Kidney capillary endothelial cell (primary cell): Measurements from ENCODE around the gene KCTD15.
"Not testable (repeated sequence)": the region's sequence is repeated elsewhere in the genome, so short reads cannot be mapped to it uniquely, and the experiment has no call there.

Source experiments
- DNase-seq: peaks from one replicate; pipeline ENCODE4 v3.0.0-alpha.2; 2018; ENCODE audit warnings: low spot score

KCTD15 gene

GRCh38 chr19:33814181-33815165, 17.8 kb downstream of the KCTD15 start:
- no peak for DNase-seq

- no peak for DNase-seq
These were observed 19.0 kb downstream of the KCTD15 start for GRCh38 chr19:33815380-33816340.

- DNase-seq = no peak
These were observed 21.7 kb downstream of the KCTD15 start for GRCh38 chr19:33818411-33818810.

GRCh38 chr19:33819078-33819477, 22.4 kb downstream of the KCTD15 start:
- DNase-seq = not testable (repeated sequence)

- no peak for DNase-seq
These were observed 22.8 kb downstream of the KCTD15 start for GRCh38 chr19:33819506-33819879.

GRCh38 chr19:33819880-33820781, 23.5 kb downstream of the KCTD15 start:
- DNase-seq = peak; percentile 92

- peak; percentile 38 for DNase-seq
These were observed 25.2 kb downstream of the KCTD15 start for GRCh38 chr19:33821871-33822270.

GRCh38 chr19:33823341-33823740, 26.7 kb downstream of the KCTD15 start:
- no peak for DNase-seq

GRCh38 chr19:33825556-33825955, 28.9 kb downstream of the KCTD15 start:
- no peak for DNase-seq

GRCh38 chr19:33826521-33826920, 29.9 kb downstream of the KCTD15 start:
- no peak for DNase-seq

GRCh38 chr19:33828266-33829075, 31.8 kb downstream of the KCTD15 start:
- no peak for DNase-seq

- DNase-seq = no peak
These were observed 33.6 kb downstream of the KCTD15 start for GRCh38 chr19:33830264-33830663.

GRCh38 chr19:33831825-33832224, 35.2 kb downstream of the KCTD15 start:
- DNase-seq = no peak

GRCh38 chr19:33832633-33833032, 36.0 kb downstream of the KCTD15 start:
- no peak for DNase-seq

- no peak for DNase-seq
These were observed 43.7 kb downstream of the KCTD15 start for GRCh38 chr19:33840382-33840781.

GRCh38 chr19:33840783-33841182, 44.1 kb downstream of the KCTD15 start:
- no peak for DNase-seq

GRCh38 chr19:33841685-33842084, 45.0 kb downstream of the KCTD15 start:
- no peak for DNase-seq

- no peak for DNase-seq
These were observed 47.8 kb downstream of the KCTD15 start for GRCh38 chr19:33844478-33844877.

- DNase-seq = no peak
These were observed 48.8 kb downstream of the KCTD15 start for GRCh38 chr19:33845498-33845897.

GRCh38 chr19:33849551-33850147, 53.0 kb downstream of the KCTD15 start:
- DNase-seq = no peak
